NCI-H2171 treated with DMSO at 0.1 percent for 48 hours (cell line): ENCODE results near the gene SCAI.
"Not testable (repeated sequence)": the region's sequence is repeated elsewhere in the genome, so short reads cannot be mapped to it uniquely, and the experiment has no call there.

ENCODE experiments used
- DNase-seq: peaks from one replicate; lab custom pipeline; 2025; lab: John Stamatoyannopoulos, UW

SCAI gene

DNA sequence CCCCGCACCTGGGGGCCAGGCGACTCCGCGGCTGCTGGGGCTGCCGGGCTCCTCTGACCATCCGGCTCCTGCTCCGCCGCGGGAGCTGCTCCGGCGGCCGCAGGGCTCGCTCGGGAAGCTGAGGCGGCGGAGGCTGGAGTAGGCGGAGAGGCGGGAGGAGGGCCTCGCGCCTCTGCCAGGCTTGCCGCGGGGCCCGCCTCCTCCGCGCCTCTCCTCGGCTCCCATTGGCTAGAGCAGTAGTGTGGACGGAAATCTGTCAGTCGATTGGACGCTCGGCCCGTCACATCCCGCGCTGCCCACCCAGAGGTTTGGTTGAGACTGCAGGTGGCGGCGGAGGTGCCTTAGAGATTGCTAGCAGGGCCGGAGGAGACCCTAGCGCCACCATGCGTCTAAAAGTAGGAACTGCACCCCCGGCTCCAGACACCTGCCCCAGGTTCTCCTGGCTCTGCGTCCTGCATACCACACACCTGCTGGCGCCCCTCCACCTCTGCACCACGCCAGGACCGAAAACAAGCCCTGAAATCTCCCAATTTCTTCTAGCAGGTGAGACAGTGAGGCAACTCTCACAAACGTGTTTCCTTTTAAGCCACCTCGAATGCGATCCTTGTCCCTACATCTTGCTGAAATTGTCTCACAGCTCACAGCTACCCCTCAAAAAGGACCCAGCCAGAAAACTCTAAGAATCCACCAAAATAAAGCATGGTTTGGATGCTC, at the start of gene SCAI:
Gene SCAI (minus strand): TSS at position 152 of the 714 bp plus-strand sequence. CDS start 91 bp downstream, at position 61.
- peak; percentile 99 for DNase-seq

DNA sequence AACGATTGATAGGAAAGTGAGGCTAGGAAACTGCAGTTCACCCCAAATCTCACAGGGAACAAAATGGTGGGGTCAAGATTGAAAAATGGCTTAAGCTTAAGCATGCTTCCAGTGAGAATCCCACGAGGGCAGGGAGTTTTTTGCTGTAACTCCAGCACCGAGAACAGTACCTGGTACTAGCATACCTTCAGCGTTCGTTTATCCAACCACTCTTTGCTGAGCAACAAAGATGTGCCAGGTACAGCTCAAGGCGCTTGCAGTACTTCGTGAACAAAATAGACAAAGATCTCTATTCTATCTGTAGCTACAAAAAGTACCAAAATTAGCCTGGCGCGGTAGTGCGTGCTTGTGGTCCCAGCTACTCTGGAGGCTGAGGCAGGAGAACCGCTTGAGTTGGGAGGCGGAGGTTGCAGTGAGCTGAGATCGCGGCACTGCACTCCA, 47.1 kb upstream of the SCAI start:
- no peak for DNase-seq

GRCh38 chr9:125189361-125190289, 46.3 kb upstream of the SCAI start, which contains the start of gene PPP6C:
PPP6C (minus strand) TSS chr9:125189803; CDS start chr9:125189718, 85 bp downstream.
- DNase-seq, result peak; percentile 97

GRCh38 chr9:125189011-125189360, 45.7 kb upstream of the SCAI start:
- no peak for DNase-seq

GRCh38 chr9:125183561-125183960, 40.2 kb upstream of the SCAI start:
- DNase-seq, result no peak

DNA sequence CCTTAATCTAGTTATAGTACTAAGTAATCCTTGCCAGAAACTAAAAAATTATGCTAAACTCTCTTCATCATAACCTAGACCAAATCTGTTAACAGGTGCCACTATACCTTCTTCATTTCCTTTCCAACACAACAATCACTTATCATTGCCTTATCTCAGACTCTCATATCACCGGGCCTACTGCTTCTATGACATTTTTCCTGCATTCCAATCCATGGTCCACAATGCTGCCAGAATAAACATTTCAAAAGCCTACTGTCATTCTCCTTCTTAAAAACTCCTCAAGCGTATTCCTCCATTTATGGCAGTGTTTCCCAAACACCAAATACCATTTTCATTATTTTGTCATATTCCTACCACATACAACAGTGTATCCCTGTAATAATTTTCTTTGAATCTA, 39.7 kb upstream of the SCAI start:
- no peak for DNase-seq

GRCh38 chr9:125181756-125182155, 38.4 kb upstream of the SCAI start:
- not testable (repeated sequence) for DNase-seq

DNA sequence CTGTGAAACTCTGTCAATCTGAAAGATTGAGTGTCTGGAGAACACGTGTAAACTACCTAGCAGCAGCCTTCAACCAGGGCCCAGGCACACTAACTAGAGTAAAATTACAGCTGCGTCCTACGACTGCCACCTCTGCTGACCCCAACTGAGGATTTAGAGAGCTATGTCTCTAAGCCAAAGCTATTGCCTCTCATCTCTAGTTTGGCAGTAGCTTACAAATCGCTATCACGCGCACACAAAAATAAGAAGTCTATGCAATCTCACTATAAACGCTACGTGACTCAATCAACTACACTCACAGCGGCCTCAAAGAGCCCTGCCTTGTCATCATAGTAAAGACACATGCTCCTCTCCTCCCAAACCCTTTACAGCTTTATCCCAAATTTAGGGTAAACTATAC, 37.5 kb upstream of the SCAI start:
- no peak for DNase-seq

- DNase-seq, result not testable (repeated sequence)
Measured at GRCh38 chr9:125179776-125180175, 36.4 kb upstream of the SCAI start.

DNA sequence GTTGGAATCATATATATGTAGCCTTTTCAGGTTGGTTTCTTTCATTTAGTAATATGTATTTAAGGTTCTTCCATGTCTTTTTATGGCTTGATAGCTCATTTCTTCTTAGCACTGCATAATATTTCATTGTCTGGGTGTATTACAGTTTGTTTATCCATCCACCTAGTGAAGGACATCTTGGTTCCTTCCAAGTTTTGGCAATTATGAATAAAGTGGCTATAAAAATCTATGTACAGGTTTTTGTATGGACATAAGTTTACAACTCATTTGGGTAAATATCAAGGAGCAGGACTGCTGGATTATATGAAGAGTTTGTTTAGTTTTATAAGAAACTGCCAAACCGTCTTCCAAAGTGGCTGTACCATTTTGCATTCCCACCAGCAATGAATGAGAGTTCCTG, 34.6 kb upstream of the SCAI start:
- no peak for DNase-seq

DNA sequence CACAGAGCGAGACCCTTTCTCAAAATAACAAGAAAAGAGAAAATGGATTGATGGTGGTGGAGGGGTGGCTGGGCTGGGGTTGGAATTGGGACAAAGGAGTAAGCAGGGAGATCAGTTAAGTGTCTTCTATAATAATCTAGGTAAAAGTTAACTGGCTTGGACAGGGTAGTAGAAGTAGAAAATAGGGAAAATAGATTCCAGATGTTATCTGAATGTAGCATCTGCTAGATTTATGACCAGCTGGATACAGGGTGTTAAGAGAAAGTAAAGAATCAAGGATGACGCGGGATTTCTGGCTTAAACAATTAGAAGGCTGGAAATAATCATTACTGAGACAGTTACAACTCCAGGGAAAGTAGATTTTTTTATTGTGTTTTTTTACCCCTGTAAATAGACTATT, 33.3 kb upstream of the SCAI start:
- no peak for DNase-seq

GRCh38 chr9:125172031-125172755, 28.9 kb upstream of the SCAI start:
- DNase-seq, result no peak

GRCh38 chr9:125169895-125170294, 26.6 kb upstream of the SCAI start:
- no peak for DNase-seq

DNA sequence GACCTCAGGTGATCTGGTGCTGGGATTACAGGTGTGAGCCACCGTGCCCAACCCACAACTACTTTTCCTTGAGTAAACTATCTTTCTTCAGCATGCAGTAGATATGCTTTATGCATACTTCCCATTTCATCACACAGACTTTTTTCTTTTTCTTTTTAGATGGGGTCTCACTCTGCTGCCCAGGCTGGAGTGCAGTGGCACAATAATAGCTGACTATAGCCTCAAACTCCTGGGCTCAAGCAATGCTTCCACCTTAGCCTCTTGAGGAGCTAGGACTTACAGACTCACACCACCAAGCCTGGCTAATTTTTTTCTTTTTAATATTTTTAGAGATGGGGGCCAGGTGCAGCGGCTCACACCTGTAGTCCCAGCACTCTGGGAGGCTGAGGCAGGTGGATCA, 23.4 kb upstream of the SCAI start:
- DNase-seq, result no peak

DNA sequence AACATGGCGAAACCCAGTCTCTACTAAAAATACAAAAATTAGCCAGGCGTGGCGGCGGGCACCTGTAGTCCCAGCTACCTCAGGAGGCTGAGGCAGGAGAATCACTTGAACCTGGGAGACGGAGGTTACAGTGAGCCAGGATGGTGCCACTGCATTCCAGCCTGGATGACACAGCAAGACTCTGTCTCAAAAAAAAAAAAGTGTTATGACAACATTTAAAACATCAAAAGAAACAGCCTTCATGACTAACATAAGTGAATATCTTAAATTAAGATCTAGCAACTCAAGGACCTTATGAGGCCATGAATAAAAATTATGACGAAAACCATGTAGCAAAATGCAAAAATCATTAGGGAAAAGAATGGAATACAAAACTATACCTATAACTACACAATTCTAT, 19.6 kb upstream of the SCAI start:
- DNase-seq, result not testable (repeated sequence)

DNA sequence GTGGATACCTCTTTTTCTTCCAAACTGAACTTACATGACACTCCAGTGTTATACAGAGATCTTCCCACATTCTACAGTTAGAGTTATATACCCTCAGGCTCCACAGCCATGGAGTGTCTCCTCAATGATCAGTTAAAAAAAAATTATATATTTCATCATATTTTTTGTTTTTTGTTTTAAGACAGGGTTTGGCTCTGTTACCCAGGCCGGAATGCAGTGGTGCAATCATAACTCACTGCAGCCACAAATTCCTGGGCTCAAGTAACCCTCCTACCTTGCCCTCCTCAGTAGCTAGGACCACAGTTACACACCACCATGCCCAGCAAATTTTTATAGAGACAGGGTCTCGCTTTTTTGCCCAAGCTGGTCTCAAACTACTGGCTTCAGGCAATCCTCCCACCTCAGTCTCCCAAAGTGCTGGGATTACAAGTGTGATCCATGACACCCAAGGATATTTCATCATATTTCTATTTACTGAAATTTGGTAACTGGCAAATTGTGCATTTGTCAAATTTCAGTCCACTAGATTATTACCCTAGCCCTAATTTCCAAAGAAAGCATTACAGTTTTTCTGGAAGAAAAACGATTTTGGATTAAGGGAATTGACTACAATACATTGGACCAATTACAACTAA, 18.1 kb upstream of the SCAI start:
- no peak for DNase-seq

GRCh38 chr9:125160750-125161149, 17.4 kb upstream of the SCAI start:
- no peak for DNase-seq

- DNase-seq, result no peak
Measured at GRCh38 chr9:125156551-125156950, 13.2 kb upstream of the SCAI start.

DNA sequence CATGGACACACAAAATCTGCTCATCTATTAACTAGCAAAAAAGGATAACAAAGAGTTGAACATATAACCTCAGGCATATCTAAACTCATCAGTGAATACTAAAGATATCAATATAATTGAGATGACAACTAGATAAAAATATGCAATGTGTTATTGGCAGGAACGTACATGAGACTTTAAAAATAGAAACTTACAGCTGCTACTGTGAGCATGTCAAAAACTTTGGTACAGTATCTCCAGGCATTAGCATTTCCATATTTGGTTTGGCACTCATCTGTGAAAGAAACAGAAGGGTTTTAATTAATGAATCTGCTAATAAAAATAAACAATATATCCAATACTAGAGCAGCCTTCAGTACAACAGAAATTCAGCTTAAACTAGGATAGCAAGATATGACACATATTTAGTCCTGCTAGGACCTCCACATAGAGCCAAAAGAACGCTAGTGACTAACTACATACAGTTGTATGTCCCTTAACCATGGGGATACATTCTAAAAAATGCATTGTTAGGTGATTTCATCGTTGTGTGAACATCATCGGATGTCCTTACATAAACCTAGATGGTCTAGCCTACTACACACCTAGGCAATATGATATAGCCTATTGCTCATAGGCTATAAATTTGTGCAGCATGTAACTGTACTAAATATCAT, 10.5 kb upstream of the SCAI start:
- no peak for DNase-seq

- no peak for DNase-seq
Measured at GRCh38 chr9:125151730-125152129, 8.4 kb upstream of the SCAI start.
